SJCRH30 (cell line): Measurements from ENCODE around the gene LRRC8E. TPM values are rescaled to one million over a fixed set of nuclear protein-coding genes. Genes with fewer than 3 reads are reported as not detected.
"Not testable (repeated sequence)": the region's sequence is repeated elsewhere in the genome, so short reads cannot be mapped to it uniquely, and the experiment has no call there.

Experiments
- DNase-seq, 2 experiments: peaks; one replicate each; pipeline ENCODE4 v3.0.0-alpha.2; 2015 to 2020
- H3K27ac ChIP-seq: fragments of 250-450 bp; sonication (Bioruptor Pico); 2 replicates; pipeline ENCODE4 v1.5.1; 2020; ENCODE audit warnings: mild to moderate bottlenecking, moderate library complexity
- H3K27me3 ChIP-seq: fragments of 250-450 bp; sonication (Bioruptor Pico); 2 replicates; pipeline ENCODE4 v1.5.1; 2020; ENCODE audit warnings: mild to moderate bottlenecking, moderate library complexity
- H3K36me3 ChIP-seq: fragments of 250-450 bp; sonication (Bioruptor Pico); 2 replicates; pipeline ENCODE4 v1.5.1; 2020; ENCODE audit warnings: mild to moderate bottlenecking, moderate library complexity
- H3K4me1 ChIP-seq: fragments of 250-450 bp; sonication (Bioruptor Pico); 2 replicates; pipeline ENCODE4 v1.5.1; 2020; ENCODE audit warnings: mild to moderate bottlenecking, moderate library complexity
- H3K4me3 ChIP-seq: fragments of 250-450 bp; sonication (Bioruptor Pico); 2 replicates; pipeline ENCODE4 v1.5.1; 2020; ENCODE audit warnings: mild to moderate bottlenecking, moderate library complexity
- H3K9me3 ChIP-seq: fragments of 250-450 bp; sonication (Bioruptor Pico); replicated peaks from 2 replicates; pipeline ENCODE4 v1.5.1; 2020; ENCODE audit warnings: mild to moderate bottlenecking, moderate library complexity
- total RNA-seq: library from RNA; depleted of rRNA; stranded (reverse); fragments of >200 nt; shearing (Covaris generic); gene quantifications from 2 replicates; pipeline ENCODE4 v1.2.3, GENCODE V29; 2014

The LRRC8E gene
- total RNA-seq, 1 experiment from 2014 or later = 0.04 TPM

- H3K4me3 ChIP-seq = no peak overlapping the region
- no peaks in the 10 kb centered on the region for H3K27me3 ChIP-seq
- H3K27ac ChIP-seq = no peak overlapping the region
- peaks cover 8% of the 10 kb centered on the region; the same call in 1 of the 2 replicates for H3K4me1 ChIP-seq
- H3K36me3 ChIP-seq = no peaks in the 10 kb centered on the region; the same call in 1 of the 2 replicates
- no peak for DNase-seq
- no peaks in the 10 kb centered on the region for H3K9me3 ChIP-seq
Observed at GRCh38 chr19:7926727-7927604, 38.7 kb downstream of the LRRC8E start.

- no peak overlapping the region for H3K27ac ChIP-seq
- H3K27me3 ChIP-seq = no peaks in the 10 kb centered on the region
- no peak for DNase-seq
Observed at GRCh38 chr19:7927605-7928333, 39.5 kb downstream of the LRRC8E start.

GRCh38 chr19:7928334-7928706, 40.0 kb downstream of the LRRC8E start:
- H3K27me3 ChIP-seq = no peaks in the 10 kb centered on the region
- H3K27ac ChIP-seq = no peak overlapping the region
- H3K36me3 ChIP-seq = peaks cover 8% of the 10 kb centered on the region
- H3K4me1 ChIP-seq = peaks cover 8% of the 10 kb centered on the region; the same call in 1 of the 2 replicates
- DNase-seq = no peak
- no peaks in the 10 kb centered on the region for H3K9me3 ChIP-seq
- H3K4me3 ChIP-seq = no peak overlapping the region

More at GRCh38 chr19:7927605-7928333, 39.5 kb downstream of the LRRC8E start:
- Histone ChIP-seq H3K4me3 (no peak overlapping the region), H3K4me1 (peaks cover 8% of the 10 kb centered on the region; the same call in 1 of the 2 replicates), H3K36me3 (peaks cover 3% of the 10 kb centered on the region; the same call in 1 of the 2 replicates), H3K9me3 (no peaks in the 10 kb centered on the region)

GRCh38 chr19:7928741-7929701, 40.7 kb downstream of the LRRC8E start:
- Histone ChIP-seq H3K27me3 (no peaks in the 10 kb centered on the region), H3K9me3 (no peaks in the 10 kb centered on the region), H3K27ac (no peak overlapping the region), H3K4me3 (no peak overlapping the region), H3K4me1 (peaks cover 8% of the 10 kb centered on the region; the same call in 1 of the 2 replicates), H3K36me3 (peaks cover 13% of the 10 kb centered on the region)
- peak; percentile 74 to 78 for DNase-seq

- not testable (repeated sequence) for H3K9me3 ChIP-seq, H3K4me1 ChIP-seq, H3K4me3 ChIP-seq, H3K27me3 ChIP-seq, H3K27ac ChIP-seq, DNase-seq
- peaks cover 13% of the 10 kb centered on the region for H3K36me3 ChIP-seq
Observed at GRCh38 chr19:7930030-7930429, 41.7 kb downstream of the LRRC8E start.

GRCh38 chr19:7930765-7931164, 42.5 kb downstream of the LRRC8E start:
- Histone ChIP-seq H3K36me3 (peaks cover 15% of the 10 kb centered on the region), H3K27me3 (no peaks in the 10 kb centered on the region), H3K27ac (no peak overlapping the region), H3K4me1 (peaks cover 8% of the 10 kb centered on the region; the same call in 1 of the 2 replicates), H3K9me3 (no peaks in the 10 kb centered on the region), H3K4me3 (no peak overlapping the region)
- no peak for DNase-seq

GRCh38 chr19:7931221-7932061, 43.1 kb downstream of the LRRC8E start:
- DNase-seq = no peak
- Histone ChIP-seq H3K27me3 (no peaks in the 10 kb centered on the region), H3K4me1 (peaks cover 4% of the 10 kb centered on the region; the same call in 1 of the 2 replicates), H3K36me3 (peaks cover 20% of the 10 kb centered on the region), H3K27ac (no peak overlapping the region), H3K9me3 (no peaks in the 10 kb centered on the region), H3K4me3 (no peak overlapping the region)

GRCh38 chr19:7932276-7932929, 44.1 kb downstream of the LRRC8E start:
- peaks cover 20% of the 10 kb centered on the region for H3K36me3 ChIP-seq
- no peak for DNase-seq
- no peaks in the 10 kb centered on the region for H3K9me3 ChIP-seq
- H3K4me3 ChIP-seq = no peak overlapping the region
- H3K4me1 ChIP-seq = peaks cover 4% of the 10 kb centered on the region; the same call in 1 of the 2 replicates
- no peaks in the 10 kb centered on the region for H3K27me3 ChIP-seq
- no peak overlapping the region for H3K27ac ChIP-seq

GRCh38 chr19:7932930-7933300, 44.6 kb downstream of the LRRC8E start:
- Histone ChIP-seq H3K36me3 (peaks cover 20% of the 10 kb centered on the region), H3K9me3 (no peaks in the 10 kb centered on the region), H3K27ac (no peak overlapping the region), H3K4me1 (peaks cover 4% of the 10 kb centered on the region; the same call in 1 of the 2 replicates), H3K4me3 (no peak overlapping the region), H3K27me3 (no peaks in the 10 kb centered on the region)
- DNase-seq = no peak

GRCh38 chr19:7933411-7933810, 45.1 kb downstream of the LRRC8E start:
- DNase-seq = no peak
- Histone ChIP-seq H3K27me3 (no peaks in the 10 kb centered on the region), H3K4me3 (no peak overlapping the region), H3K27ac (no peak overlapping the region), H3K4me1 (peaks cover 4% of the 10 kb centered on the region; the same call in 1 of the 2 replicates), H3K36me3 (peaks cover 20% of the 10 kb centered on the region), H3K9me3 (no peaks in the 10 kb centered on the region)

- no peaks in the 10 kb centered on the region for H3K27me3 ChIP-seq
- peaks cover 20% of the 10 kb centered on the region for H3K36me3 ChIP-seq
- no peak for DNase-seq
- no peak overlapping the region for H3K4me3 ChIP-seq
- peaks cover 1% of the 10 kb centered on the region; the same call in 1 of the 2 replicates for H3K4me1 ChIP-seq
- H3K9me3 ChIP-seq = no peaks in the 10 kb centered on the region
- no peak overlapping the region for H3K27ac ChIP-seq
Observed at GRCh38 chr19:7933828-7934725, 45.8 kb downstream of the LRRC8E start.

- no peaks in the 10 kb centered on the region for H3K27me3 ChIP-seq
- DNase-seq = no peak
- no peaks in the 10 kb centered on the region for H3K9me3 ChIP-seq
- H3K4me3 ChIP-seq = no peak overlapping the region
- no peaks in the 10 kb centered on the region for H3K4me1 ChIP-seq
- peaks cover 20% of the 10 kb centered on the region for H3K36me3 ChIP-seq
- no peak overlapping the region for H3K27ac ChIP-seq
Observed at GRCh38 chr19:7934766-7935165, 46.5 kb downstream of the LRRC8E start.
